Panc1 (cell line): ENCODE measurements around the gene MTX1. TPM values are rescaled to one million over a fixed set of nuclear protein-coding genes. Genes with fewer than 3 reads are reported as not detected.
"Not testable (repeated sequence)": the region's sequence is repeated elsewhere in the genome, so short reads cannot be mapped to it uniquely, and the experiment has no call there.

Experiments
- ATAC-seq: fragments of 200-7000 bp; cut with Tn5 transposase; 2 replicates; pipeline ENCODE4 v1.9.1; 2020; ENCODE audit warnings: mild to moderate bottlenecking, moderate library complexity
- BruUV-seq: library from RNA; stranded (reverse); fragments of 400-500 nt; replicated peaks from 2 replicates; lab custom pipeline; 2021; lab: Mats Ljungman, UMichigan
- CTCF ChIA-PET: fragments of 300-600 bp; sonication (Branson Sonifier 250); formaldehyde crosslinking; loops from one replicate; lab custom pipeline; 2022; ENCODE audit warnings: antibody characterized with exemption; lab: Charles Lee
- POLR2A ChIA-PET: fragments of 300-600 bp; sonication (Branson Sonifier 250); formaldehyde crosslinking; loops from one replicate; lab custom pipeline; 2022; ENCODE audit warnings: antibody characterized with exemption; lab: Charles Lee
- DNase-seq: peaks from one replicate; pipeline ENCODE4 v3.0.0-alpha.2; 2010; ENCODE audit warnings: low read depth, low spot score
- H3K27ac ChIP-seq: 2 replicates; pipeline ENCODE4 v1.5.1; 2011; ENCODE audit warnings: mild to moderate bottlenecking, low read length, inconsistent platforms
- H3K27me3 ChIP-seq: fragments of 200-500 bp; sonication (Bioruptor generic); 2 replicates; pipeline ENCODE4 v1.6.0; 2014; ENCODE audit warnings: low read length, inconsistent platforms; ENCODE audit not compliant: control insufficient read depth, insufficient read depth
- H3K36me3 ChIP-seq: fragments of 200-500 bp; sonication (Bioruptor generic); 2 replicates; pipeline ENCODE4 v1.5.1; 2014; ENCODE audit warnings: inconsistent platforms, mild to moderate bottlenecking, low read length, moderate library complexity; ENCODE audit not compliant: control insufficient read depth, insufficient read depth
- H3K4me1 ChIP-seq: 2 replicates; pipeline ENCODE4 v1.5.1; 2011; ENCODE audit warnings: inconsistent platforms, mild to moderate bottlenecking, low read length, moderate library complexity; ENCODE audit not compliant: control insufficient read depth, insufficient read depth
- H3K4me3 ChIP-seq, 2 experiments: 2 replicates each; pipeline ENCODE4 v1.5.1; 2011 to 2012; ENCODE audit warnings: low read depth in 2 of 2, low read length in 2 of 2, mild to moderate bottlenecking in 2 of 2, inconsistent platforms in 1 of 2, moderate library complexity in 1 of 2
- H3K9me3 ChIP-seq: fragments of 200-500 bp; sonication (Bioruptor generic); 2 replicates; pipeline ENCODE4 v1.5.1; 2014; ENCODE audit warnings: low read depth, mild to moderate bottlenecking, inconsistent platforms, low read length, moderate library complexity; ENCODE audit not compliant: control insufficient read depth, insufficient read depth
- CTCF ChIP-seq: fragments of 450-650 bp; IDR thresholded peaks from 2 replicates; pipeline ENCODE4 v1.5.1; 2017; ENCODE audit warnings: mild to moderate bottlenecking
- POLR2AphosphoS5 ChIP-seq: IDR thresholded peaks from 2 replicates; pipeline ENCODE4 v1.6.1; 2012; ENCODE audit warnings: mild to moderate bottlenecking, low read depth, low read length, moderate library complexity
- REST ChIP-seq, 2 experiments: IDR thresholded peaks; 2 replicates each; pipeline ENCODE4 v1.6.1; 2011 to 2012; ENCODE audit warnings: low read depth in 2 of 2, control low read depth in 1 of 2, low read length in 1 of 2, mild to moderate bottlenecking in 1 of 2, moderate library complexity in 1 of 2; ENCODE audit not compliant: insufficient read depth in 1 of 2
- SIN3A ChIP-seq: IDR thresholded peaks from 2 replicates; pipeline ENCODE4 v1.6.1; 2012; ENCODE audit warnings: low read depth, mild to moderate bottlenecking, low read length, moderate library complexity, borderline replicate concordance; ENCODE audit not compliant: insufficient read depth
- TCF7L2 ChIP-seq: IDR thresholded peaks from 2 replicates; pipeline ENCODE4 v1.6.1; 2011; ENCODE audit warnings: mild to moderate bottlenecking, low read depth, low read length, inconsistent platforms
- in situ Hi-C: cut with HindIII; loops from 2 replicates; pipeline ENCODE4 v1.10.0; 2016; ENCODE audit warnings: low sequenced_read_pairs, low pct_unique_long_range_greater_than_20kb
- intact Hi-C: fragments of 100-400 bp; cut with micrococcal nuclease; formaldehyde crosslinking; loops from one replicate; pipeline ENCODE4 v1.10.0; 2022; ENCODE audit not compliant: unreplicated experiment
- total RNA-seq: library from RNA; stranded (reverse); gene quantifications from one replicate; pipeline ENCODE4 v1.2.1, GENCODE V29; 2021; ENCODE audit not compliant: unreplicated experiment

Gene MTX1
- total RNA-seq, 1 experiment from 2014 or later: 53.6 TPM

GRCh38 chr1:155209312-155209721 is 822 bp downstream of the MTX1 start:
- Histone ChIP-seq H3K9me3 (no peaks in the 10 kb centered on the region), H3K4me3 (peak overlapping the region; percentile 94 to 99), H3K27ac (peak overlapping the region; percentile 90), H3K36me3 (peaks cover 6% of the 10 kb centered on the region; the same call in 1 of the 2 replicates), H3K4me1 (peaks cover 19% of the 10 kb centered on the region), H3K27me3 (no peaks in the 10 kb centered on the region)
- no peak for DNase-seq
- in situ Hi-C loops (no loop called here), intact Hi-C loops (no loop called here)
- POLR2A ChIA-PET: interaction anchor here (0.6 to 1.2 kb wide), 3 partner anchors 14 to 115 kb away, joined by 3 to 12 read pairs (median 5); no protein-coding TSS in a partner anchor
- TSS peak; percentile 88 for BruUV-seq
- no peak for TF ChIP-seq TCF7L2
- no peak for ATAC-seq
- CTCF ChIA-PET: interaction anchor here (1.8 kb wide), 1 partner anchor 16 kb away, joined by 4 read pairs; no protein-coding TSS in a partner anchor

GRCh38 chr1:155210314-155211104 is 2.0 kb downstream of the MTX1 start:
- intact Hi-C loops (no loop called here), in situ Hi-C loops (no loop called here)
- Histone ChIP-seq H3K4me3 (no peak overlapping the region), H3K36me3 (peaks cover 6% of the 10 kb centered on the region; the same call in 1 of the 2 replicates), H3K27me3 (no peaks in the 10 kb centered on the region), H3K27ac (peak overlapping the region; percentile 90; the same call in 1 of the 2 replicates), H3K9me3 (no peaks in the 10 kb centered on the region), H3K4me1 (peaks cover 19% of the 10 kb centered on the region)
- DNase-seq (no peak), ATAC-seq (no peak)
- POLR2A ChIA-PET: no interaction called here
- TF ChIP-seq TCF7L2: no peak
- TF ChIP-seq CTCF: no peak
- no peak for TF ChIP-seq SIN3A
- TF ChIP-seq REST (IDR thresholded peaks at IDR 0.05; ENCODE audit: insufficient read depth in 1 of 2, low read depth in 2 of 2, low read length in 1 of 2): no peak
- TF ChIP-seq POLR2AphosphoS5: no peak
- CTCF ChIA-PET: no interaction called here
- no TSS peak for BruUV-seq

GRCh38 chr1:155211381-155212050 is 3.0 kb downstream of the MTX1 start:
- POLR2A ChIA-PET, intact Hi-C loops: not testable (repeated sequence)

GRCh38 chr1:155212051-155212440 is 3.6 kb downstream of the MTX1 start:
- in situ Hi-C loops, POLR2A ChIA-PET, ATAC-seq, DNase-seq, H3K27me3 ChIP-seq, H3K4me3 ChIP-seq, BruUV-seq, CTCF ChIA-PET, H3K36me3 ChIP-seq, intact Hi-C loops, H3K9me3 ChIP-seq, H3K27ac ChIP-seq: not testable (repeated sequence)
- H3K4me1 ChIP-seq: peaks cover 17% of the 10 kb centered on the region

More at GRCh38 chr1:155211381-155212050, 3.0 kb downstream of the MTX1 start:
- H3K4me3 ChIP-seq, H3K36me3 ChIP-seq, ATAC-seq, CTCF ChIA-PET, BruUV-seq, H3K27ac ChIP-seq, H3K9me3 ChIP-seq, in situ Hi-C loops, H3K27me3 ChIP-seq, DNase-seq: not testable (repeated sequence)
- peaks cover 19% of the 10 kb centered on the region for H3K4me1 ChIP-seq

- H3K4me3 ChIP-seq, POLR2A ChIA-PET, ATAC-seq, H3K4me1 ChIP-seq, H3K9me3 ChIP-seq, in situ Hi-C loops, BruUV-seq, H3K27me3 ChIP-seq, DNase-seq, CTCF ChIA-PET, H3K36me3 ChIP-seq, H3K27ac ChIP-seq, intact Hi-C loops: not testable (repeated sequence)
These were observed 6.2 kb downstream of the MTX1 start for GRCh38 chr1:155214702-155215101.
